NCI-H748 (cell line): ENCODE measurements around the gene POLN.
"Not testable (repeated sequence)": the region's sequence is repeated elsewhere in the genome, so short reads cannot be mapped to it uniquely, and the experiment has no call there.

Experiments
- DNase-seq: peaks from one replicate; lab custom pipeline; 2025; ENCODE audit not compliant: unreplicated experiment; lab: John Stamatoyannopoulos, UW

The POLN gene

GRCh38 chr4:2168469-2169319, 73.2 kb downstream of the POLN start:
- no peak for DNase-seq

GRCh38 chr4:2166253-2166652, 75.7 kb downstream of the POLN start:
- no peak for DNase-seq

- no peak for DNase-seq
These were observed 76.5 kb downstream of the POLN start for GRCh38 chr4:2165391-2165790.

GRCh38 chr4:2163311-2163821, 78.6 kb downstream of the POLN start:
- DNase-seq: peak; percentile 2

GRCh38 chr4:2161092-2161703, 80.7 kb downstream of the POLN start:
- not testable (repeated sequence) for DNase-seq

GRCh38 chr4:2159931-2160330, 82.0 kb downstream of the POLN start:
- no peak for DNase-seq

- no peak for DNase-seq
These were observed 86.7 kb downstream of the POLN start for GRCh38 chr4:2155246-2155645.

GRCh38 chr4:2154215-2154740, 87.6 kb downstream of the POLN start:
- no peak for DNase-seq

- DNase-seq: no peak
These were observed 90.4 kb downstream of the POLN start for GRCh38 chr4:2151544-2151943.

GRCh38 chr4:2150076-2150475, 91.8 kb downstream of the POLN start:
- DNase-seq: no peak

GRCh38 chr4:2142630-2143427, 99.1 kb downstream of the POLN start:
- no peak for DNase-seq

- no peak for DNase-seq
These were observed 100.0 kb downstream of the POLN start for GRCh38 chr4:2141762-2142451.

GRCh38 chr4:2141022-2141761, 100.7 kb downstream of the POLN start:
- no peak for DNase-seq

GRCh38 chr4:2138846-2139500, 102.9 kb downstream of the POLN start:
- DNase-seq: no peak

GRCh38 chr4:2136726-2137125, 105.2 kb downstream of the POLN start:
- no peak for DNase-seq

GRCh38 chr4:2135083-2135482, 106.8 kb downstream of the POLN start:
- DNase-seq: peak; percentile 0

GRCh38 chr4:2132438-2132837, 109.5 kb downstream of the POLN start:
- no peak for DNase-seq

GRCh38 chr4:2127609-2128332, 114.2 kb downstream of the POLN start:
- DNase-seq: no peak
